Measurements from ENCODE around the gene PRAMEF13.
"Not testable (repeated sequence)": the region's sequence is repeated elsewhere in the genome, so short reads cannot be mapped to it uniquely, and the experiment has no call there.

PRAMEF13 gene

GRCh38 chr1:13230601-13231000 lies 29.4 kb upstream of the PRAMEF13 start:
- H3K9me3 ChIP-seq (ENCODE audit: control insufficient read depth in 2 of 2, low read length in 2 of 2); H3K4me1 ChIP-seq (ENCODE audit: control insufficient read depth in 2 of 2, insufficient read depth in 2 of 2, low read length in 2 of 2); H3K36me3 ChIP-seq (ENCODE audit: control insufficient read depth in 2 of 2, insufficient read depth in 2 of 2, low read length in 2 of 2); H3K9ac ChIP-seq (ENCODE audit: low read depth in 1 of 2, low read length in 2 of 2); H3K27me3 ChIP-seq (ENCODE audit: control insufficient read depth in 2 of 2, insufficient read depth in 2 of 2, low read length in 2 of 2); H3K4me3 ChIP-seq (ENCODE audit: low read length in 2 of 2); H3K27ac ChIP-seq (ENCODE audit: low read depth in 2 of 2, low read length in 2 of 2): not testable (repeated sequence)

- not testable (repeated sequence) for H3K27ac ChIP-seq (ENCODE audit: low read depth in 2 of 2, low read length in 2 of 2); H3K36me3 ChIP-seq (ENCODE audit: control insufficient read depth in 2 of 2, insufficient read depth in 2 of 2, low read length in 2 of 2); H3K4me1 ChIP-seq (ENCODE audit: control insufficient read depth in 2 of 2, insufficient read depth in 2 of 2, low read length in 2 of 2); H3K9ac ChIP-seq (ENCODE audit: low read depth in 1 of 2, low read length in 2 of 2); H3K4me3 ChIP-seq (ENCODE audit: low read length in 2 of 2); H3K27me3 ChIP-seq (ENCODE audit: control insufficient read depth in 2 of 2, insufficient read depth in 2 of 2, low read length in 2 of 2); H3K9me3 ChIP-seq (ENCODE audit: control insufficient read depth in 2 of 2, low read length in 2 of 2)
These were observed 28.9 kb upstream of the PRAMEF13 start for GRCh38 chr1:13230096-13230495.

- no peak overlapping the region for H3K4me3 ChIP-seq (ENCODE audit: low read length in 2 of 2)
- H3K9me3 ChIP-seq (ENCODE audit: control insufficient read depth in 2 of 2, low read length in 2 of 2), result no peaks in the 10 kb centered on the region
- no peaks in the 10 kb centered on the region for H3K4me1 ChIP-seq (ENCODE audit: control insufficient read depth in 2 of 2, insufficient read depth in 2 of 2, low read length in 2 of 2)
- H3K27ac ChIP-seq (ENCODE audit: low read depth in 2 of 2, low read length in 2 of 2), result no peak overlapping the region
- H3K36me3 ChIP-seq (ENCODE audit: control insufficient read depth in 2 of 2, insufficient read depth in 2 of 2, low read length in 2 of 2), result no peaks in the 10 kb centered on the region
- no peak overlapping the region for H3K9ac ChIP-seq (ENCODE audit: low read depth in 1 of 2, low read length in 2 of 2)
- no peaks in the 10 kb centered on the region for H3K27me3 ChIP-seq (ENCODE audit: control insufficient read depth in 2 of 2, insufficient read depth in 2 of 2, low read length in 2 of 2)
These were observed 27.2 kb upstream of the PRAMEF13 start for GRCh38 chr1:13228343-13228781.

GRCh38 chr1:13227271-13228055 lies 26.3 kb upstream of the PRAMEF13 start:
- H3K27ac ChIP-seq (ENCODE audit: low read depth in 2 of 2, low read length in 2 of 2); H3K4me1 ChIP-seq (ENCODE audit: control insufficient read depth in 2 of 2, insufficient read depth in 2 of 2, low read length in 2 of 2); H3K9ac ChIP-seq (ENCODE audit: low read depth in 1 of 2, low read length in 2 of 2); H3K9me3 ChIP-seq (ENCODE audit: control insufficient read depth in 2 of 2, low read length in 2 of 2); H3K36me3 ChIP-seq (ENCODE audit: control insufficient read depth in 2 of 2, insufficient read depth in 2 of 2, low read length in 2 of 2); H3K27me3 ChIP-seq (ENCODE audit: control insufficient read depth in 2 of 2, insufficient read depth in 2 of 2, low read length in 2 of 2); H3K4me3 ChIP-seq (ENCODE audit: low read length in 2 of 2): not testable (repeated sequence)

GRCh38 chr1:13225675-13226204 lies 24.5 kb upstream of the PRAMEF13 start, which contains the start of gene PRAMEF18:
TSS of gene PRAMEF18 (minus strand) at chr1:13226154. CDS start at chr1:13226106, 48 bp downstream.
- not testable (repeated sequence) for H3K4me1 ChIP-seq (ENCODE audit: control insufficient read depth in 2 of 2, insufficient read depth in 2 of 2, low read length in 2 of 2); H3K9me3 ChIP-seq (ENCODE audit: control insufficient read depth in 2 of 2, low read length in 2 of 2); H3K27me3 ChIP-seq (ENCODE audit: control insufficient read depth in 2 of 2, insufficient read depth in 2 of 2, low read length in 2 of 2); H3K4me3 ChIP-seq (ENCODE audit: low read length in 2 of 2); H3K27ac ChIP-seq (ENCODE audit: low read depth in 2 of 2, low read length in 2 of 2); H3K9ac ChIP-seq (ENCODE audit: low read depth in 1 of 2, low read length in 2 of 2); H3K36me3 ChIP-seq (ENCODE audit: control insufficient read depth in 2 of 2, insufficient read depth in 2 of 2, low read length in 2 of 2)

- Histone ChIP-seq H3K27ac (ENCODE audit: low read depth in 2 of 2, low read length in 2 of 2) (no peak overlapping the region), H3K9ac (ENCODE audit: low read depth in 1 of 2, low read length in 2 of 2) (no peak overlapping the region), H3K4me3 (ENCODE audit: low read length in 2 of 2) (no peak overlapping the region), H3K9me3 (ENCODE audit: control insufficient read depth in 2 of 2, low read length in 2 of 2) (no peaks in the 10 kb centered on the region), H3K4me1 (ENCODE audit: control insufficient read depth in 2 of 2, insufficient read depth in 2 of 2, low read length in 2 of 2) (no peaks in the 10 kb centered on the region), H3K36me3 (ENCODE audit: control insufficient read depth in 2 of 2, insufficient read depth in 2 of 2, low read length in 2 of 2) (no peaks in the 10 kb centered on the region), H3K27me3 (ENCODE audit: control insufficient read depth in 2 of 2, insufficient read depth in 2 of 2, low read length in 2 of 2) (no peaks in the 10 kb centered on the region)
These were observed 23.4 kb upstream of the PRAMEF13 start for GRCh38 chr1:13224480-13225060.

- H3K9me3 ChIP-seq (ENCODE audit: control insufficient read depth in 2 of 2, low read length in 2 of 2); H3K27ac ChIP-seq (ENCODE audit: low read depth in 2 of 2, low read length in 2 of 2); H3K36me3 ChIP-seq (ENCODE audit: control insufficient read depth in 2 of 2, insufficient read depth in 2 of 2, low read length in 2 of 2); H3K9ac ChIP-seq (ENCODE audit: low read depth in 1 of 2, low read length in 2 of 2); H3K4me1 ChIP-seq (ENCODE audit: control insufficient read depth in 2 of 2, insufficient read depth in 2 of 2, low read length in 2 of 2); H3K27me3 ChIP-seq (ENCODE audit: control insufficient read depth in 2 of 2, insufficient read depth in 2 of 2, low read length in 2 of 2); H3K4me3 ChIP-seq (ENCODE audit: low read length in 2 of 2): not testable (repeated sequence)
These were observed 21.6 kb upstream of the PRAMEF13 start for GRCh38 chr1:13222788-13223187.

- H3K9me3 ChIP-seq (ENCODE audit: control insufficient read depth in 2 of 2, low read length in 2 of 2); H3K36me3 ChIP-seq (ENCODE audit: control insufficient read depth in 2 of 2, insufficient read depth in 2 of 2, low read length in 2 of 2); H3K4me1 ChIP-seq (ENCODE audit: control insufficient read depth in 2 of 2, insufficient read depth in 2 of 2, low read length in 2 of 2); H3K9ac ChIP-seq (ENCODE audit: low read depth in 1 of 2, low read length in 2 of 2); H3K27me3 ChIP-seq (ENCODE audit: control insufficient read depth in 2 of 2, insufficient read depth in 2 of 2, low read length in 2 of 2); H3K27ac ChIP-seq (ENCODE audit: low read depth in 2 of 2, low read length in 2 of 2); H3K4me3 ChIP-seq (ENCODE audit: low read length in 2 of 2): not testable (repeated sequence)
These were observed 18.0 kb upstream of the PRAMEF13 start for GRCh38 chr1:13219203-13219602.

- H3K4me1 ChIP-seq (ENCODE audit: control insufficient read depth in 2 of 2, insufficient read depth in 2 of 2, low read length in 2 of 2); H3K9ac ChIP-seq (ENCODE audit: low read depth in 1 of 2, low read length in 2 of 2); H3K9me3 ChIP-seq (ENCODE audit: control insufficient read depth in 2 of 2, low read length in 2 of 2); H3K4me3 ChIP-seq (ENCODE audit: low read length in 2 of 2); H3K27ac ChIP-seq (ENCODE audit: low read depth in 2 of 2, low read length in 2 of 2); H3K36me3 ChIP-seq (ENCODE audit: control insufficient read depth in 2 of 2, insufficient read depth in 2 of 2, low read length in 2 of 2); H3K27me3 ChIP-seq (ENCODE audit: control insufficient read depth in 2 of 2, insufficient read depth in 2 of 2, low read length in 2 of 2): not testable (repeated sequence)
These were observed 15.4 kb upstream of the PRAMEF13 start for GRCh38 chr1:13216619-13217018.

- H3K27ac ChIP-seq (ENCODE audit: low read depth in 2 of 2, low read length in 2 of 2); H3K9me3 ChIP-seq (ENCODE audit: control insufficient read depth in 2 of 2, low read length in 2 of 2); H3K4me3 ChIP-seq (ENCODE audit: low read length in 2 of 2); H3K9ac ChIP-seq (ENCODE audit: low read depth in 1 of 2, low read length in 2 of 2); H3K36me3 ChIP-seq (ENCODE audit: control insufficient read depth in 2 of 2, insufficient read depth in 2 of 2, low read length in 2 of 2); H3K27me3 ChIP-seq (ENCODE audit: control insufficient read depth in 2 of 2, insufficient read depth in 2 of 2, low read length in 2 of 2); H3K4me1 ChIP-seq (ENCODE audit: control insufficient read depth in 2 of 2, insufficient read depth in 2 of 2, low read length in 2 of 2): not testable (repeated sequence)
These were observed 7.5 kb upstream of the PRAMEF13 start for GRCh38 chr1:13208712-13209111.
